HFF-Myc (cell line): ENCODE results near the gene ELMOD3.
"Not testable (repeated sequence)": the region's sequence is repeated elsewhere in the genome, so short reads cannot be mapped to it uniquely, and the experiment has no call there.

ENCODE experiments used
- DNase-seq: peaks from one replicate; pipeline ENCODE4 v3.0.0-alpha.2; 2011; ENCODE audit warnings: low read depth; ENCODE audit errors: extremely low read depth
- H3K4me3 ChIP-seq: replicated peaks from 2 replicates; pipeline ENCODE4 v1.5.1; 2011; ENCODE audit warnings: low read depth, mild to moderate bottlenecking, control low read depth, low read length
- CTCF ChIP-seq: IDR thresholded peaks from 2 replicates; pipeline ENCODE4 v1.5.1; 2012; ENCODE audit warnings: mild to moderate bottlenecking, low read depth, low read length, control low read depth; ENCODE audit errors: missing control alignments

The ELMOD3 gene

DNA sequence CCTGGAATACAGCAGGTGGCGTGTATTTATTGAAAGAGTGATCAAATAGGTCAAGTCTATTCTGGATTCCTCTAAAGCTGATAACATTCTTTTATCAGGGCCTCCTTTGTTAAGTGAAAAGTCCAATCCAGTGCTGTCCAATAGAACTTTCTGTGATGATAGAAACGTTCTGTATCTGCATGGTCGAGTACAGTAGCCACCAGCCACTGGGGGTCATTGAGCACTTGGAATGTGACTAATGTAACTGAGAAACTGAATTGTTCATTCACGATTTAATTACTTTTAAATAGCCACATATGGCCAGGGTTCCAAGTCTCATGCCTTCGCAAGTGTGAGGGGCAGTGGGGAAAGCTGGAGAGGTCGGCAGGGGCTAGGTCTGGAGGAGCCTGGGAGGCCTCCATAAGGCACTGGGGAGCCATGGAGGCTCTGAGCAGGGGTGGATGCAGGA, 84.5 kb downstream of the ELMOD3 start:
- no peak for TF ChIP-seq CTCF
- DNase-seq, result no peak
- H3K4me3 ChIP-seq, result no peak overlapping the region

DNA sequence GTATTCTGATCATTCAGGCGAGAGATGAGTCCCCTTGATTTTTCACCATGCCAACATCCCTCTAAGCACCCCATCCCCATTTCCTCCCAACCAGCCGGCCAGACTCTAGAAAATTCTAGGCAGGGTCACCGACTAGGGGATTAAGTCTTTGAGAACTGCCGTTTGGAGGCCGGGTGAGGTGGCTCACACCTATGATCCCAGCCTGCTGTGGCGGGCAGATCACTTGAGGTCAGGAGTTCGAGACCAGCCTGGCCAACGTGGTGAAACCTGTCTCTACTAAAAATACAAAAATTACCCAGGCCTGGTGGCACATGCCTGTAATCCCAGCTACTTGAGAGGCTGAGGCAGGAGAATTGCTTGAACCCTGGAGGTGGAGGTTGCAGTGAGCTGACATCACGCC, 85.0 kb downstream of the ELMOD3 start:
- not testable (repeated sequence) for H3K4me3 ChIP-seq, DNase-seq

DNA sequence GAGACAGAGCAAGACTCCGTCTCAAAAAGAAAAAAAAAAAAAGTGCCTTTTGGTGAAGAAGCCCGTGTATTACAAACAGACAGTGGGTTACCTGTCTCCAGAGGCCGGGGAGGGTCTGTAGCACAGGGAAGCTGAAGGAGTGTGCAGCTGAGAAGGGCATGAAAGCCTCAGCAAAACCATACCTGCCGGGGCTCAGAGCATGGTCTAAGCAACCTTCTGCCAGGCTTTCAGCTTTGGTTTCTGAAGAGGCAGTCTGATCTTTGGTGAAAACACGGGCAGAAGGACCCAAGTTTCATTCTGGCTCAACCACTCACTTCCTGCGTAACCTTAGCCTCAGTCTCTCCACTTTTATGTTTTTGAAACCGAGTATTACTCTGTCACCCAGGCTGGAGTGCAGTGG, 85.4 kb downstream of the ELMOD3 start:
- DNase-seq, result no peak
- no peak for TF ChIP-seq CTCF
- no peak overlapping the region for H3K4me3 ChIP-seq

DNA sequence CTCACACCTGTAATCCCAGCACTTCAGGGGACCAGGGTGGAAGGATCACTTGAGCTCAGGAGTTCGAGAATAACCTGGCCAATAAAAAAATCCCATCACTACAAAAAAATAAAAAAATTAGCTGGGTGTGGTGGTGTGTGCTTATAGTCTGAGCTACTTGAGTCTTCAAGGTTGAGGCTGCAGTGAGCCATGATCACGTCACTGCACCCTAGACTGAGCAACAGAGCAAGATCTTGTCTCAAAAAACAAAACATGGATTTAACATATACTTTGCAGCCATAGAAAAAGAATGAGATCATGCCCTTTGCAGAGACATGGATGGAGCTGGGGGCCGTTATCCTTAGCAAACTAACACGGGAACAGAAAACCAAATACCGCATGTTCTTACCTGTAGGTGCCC, 86.2 kb downstream of the ELMOD3 start:
- no peak for TF ChIP-seq CTCF
- DNase-seq, result no peak
- no peak overlapping the region for H3K4me3 ChIP-seq
